ENCODE measurements around the gene SLC26A8.

The SLC26A8 gene, protein sequence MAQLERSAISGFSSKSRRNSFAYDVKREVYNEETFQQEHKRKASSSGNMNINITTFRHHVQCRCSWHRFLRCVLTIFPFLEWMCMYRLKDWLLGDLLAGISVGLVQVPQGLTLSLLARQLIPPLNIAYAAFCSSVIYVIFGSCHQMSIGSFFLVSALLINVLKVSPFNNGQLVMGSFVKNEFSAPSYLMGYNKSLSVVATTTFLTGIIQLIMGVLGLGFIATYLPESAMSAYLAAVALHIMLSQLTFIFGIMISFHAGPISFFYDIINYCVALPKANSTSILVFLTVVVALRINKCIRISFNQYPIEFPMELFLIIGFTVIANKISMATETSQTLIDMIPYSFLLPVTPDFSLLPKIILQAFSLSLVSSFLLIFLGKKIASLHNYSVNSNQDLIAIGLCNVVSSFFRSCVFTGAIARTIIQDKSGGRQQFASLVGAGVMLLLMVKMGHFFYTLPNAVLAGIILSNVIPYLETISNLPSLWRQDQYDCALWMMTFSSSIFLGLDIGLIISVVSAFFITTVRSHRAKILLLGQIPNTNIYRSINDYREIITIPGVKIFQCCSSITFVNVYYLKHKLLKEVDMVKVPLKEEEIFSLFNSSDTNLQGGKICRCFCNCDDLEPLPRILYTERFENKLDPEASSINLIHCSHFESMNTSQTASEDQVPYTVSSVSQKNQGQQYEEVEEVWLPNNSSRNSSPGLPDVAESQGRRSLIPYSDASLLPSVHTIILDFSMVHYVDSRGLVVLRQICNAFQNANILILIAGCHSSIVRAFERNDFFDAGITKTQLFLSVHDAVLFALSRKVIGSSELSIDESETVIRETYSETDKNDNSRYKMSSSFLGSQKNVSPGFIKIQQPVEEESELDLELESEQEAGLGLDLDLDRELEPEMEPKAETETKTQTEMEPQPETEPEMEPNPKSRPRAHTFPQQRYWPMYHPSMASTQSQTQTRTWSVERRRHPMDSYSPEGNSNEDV

GRCh38 chr6:36023996-36024795 lies at the start of gene SLC26A8:
SLC26A8 (minus strand) TSS chr6:36024641; CDS start chr6:36019707, 4,934 bp downstream.
- Histone ChIP-seq H3K36me3 (ENCODE audit: insufficient read depth, low read length) (no peaks in the 10 kb centered on the region), H3K4me1 (ENCODE audit: insufficient read depth, low read length) (peaks cover 24% of the 10 kb centered on the region), H3K9ac (ENCODE audit: low read depth, low read length) (peak within 1 kb of the TSS; percentile 49), H3K9me3 (ENCODE audit: control insufficient read depth, insufficient read depth, low read length) (no peaks in the 10 kb centered on the region)

GRCh38 chr6:36073587-36073986 lies 49.1 kb upstream of the SLC26A8 start:
- Histone ChIP-seq H3K9me3 (ENCODE audit: control insufficient read depth, insufficient read depth, low read length) (no peaks in the 10 kb centered on the region), H3K4me1 (ENCODE audit: insufficient read depth, low read length) (no peaks in the 10 kb centered on the region), H3K36me3 (ENCODE audit: insufficient read depth, low read length) (no peaks in the 10 kb centered on the region; the same call in 1 of the 2 replicates), H3K9ac (ENCODE audit: low read depth, low read length) (no peak overlapping the region)

DNA sequence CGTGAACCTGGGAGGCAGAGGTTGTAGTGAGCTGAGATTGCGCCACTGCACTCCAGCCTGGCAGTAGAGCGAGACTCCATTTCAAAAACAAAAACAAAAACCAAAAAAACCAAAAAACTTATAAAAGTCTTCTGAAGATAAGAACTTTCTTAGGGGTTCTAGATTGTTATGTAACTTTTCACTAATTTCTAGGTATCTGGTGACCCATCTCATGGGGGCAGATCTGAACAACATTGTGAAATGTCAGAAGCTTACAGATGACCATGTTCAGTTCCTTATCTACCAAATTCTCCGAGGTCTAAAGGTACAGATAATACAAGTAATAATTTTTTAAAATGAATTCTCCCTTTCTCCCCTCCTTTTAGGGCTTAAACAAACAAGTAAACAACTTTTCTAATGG lies 48.2 kb upstream of the SLC26A8 start:
- H3K9me3 ChIP-seq (ENCODE audit: control insufficient read depth, insufficient read depth, low read length) = no peaks in the 10 kb centered on the region
- no peaks in the 10 kb centered on the region; the same call in 1 of the 2 replicates for H3K36me3 ChIP-seq (ENCODE audit: insufficient read depth, low read length)
- H3K4me1 ChIP-seq (ENCODE audit: insufficient read depth, low read length) = no peaks in the 10 kb centered on the region

GRCh38 chr6:36071714-36072113 lies 47.3 kb upstream of the SLC26A8 start:
- H3K4me1 ChIP-seq (ENCODE audit: insufficient read depth, low read length) = no peaks in the 10 kb centered on the region
- H3K9ac ChIP-seq (ENCODE audit: low read depth, low read length) = no peak overlapping the region
- no peaks in the 10 kb centered on the region for H3K9me3 ChIP-seq (ENCODE audit: control insufficient read depth, insufficient read depth, low read length)
- no peaks in the 10 kb centered on the region; the same call in 1 of the 2 replicates for H3K36me3 ChIP-seq (ENCODE audit: insufficient read depth, low read length)

More for the DNA sequence above, 48.2 kb upstream of the SLC26A8 start:
- no peak overlapping the region for H3K9ac ChIP-seq (ENCODE audit: low read depth, low read length)

GRCh38 chr6:36071281-36071680 lies 46.8 kb upstream of the SLC26A8 start:
- Histone ChIP-seq H3K4me1 (ENCODE audit: insufficient read depth, low read length) (no peaks in the 10 kb centered on the region), H3K9me3 (ENCODE audit: control insufficient read depth, insufficient read depth, low read length) (no peaks in the 10 kb centered on the region), H3K9ac (ENCODE audit: low read depth, low read length) (no peak overlapping the region), H3K36me3 (ENCODE audit: insufficient read depth, low read length) (no peaks in the 10 kb centered on the region; the same call in 1 of the 2 replicates)

DNA sequence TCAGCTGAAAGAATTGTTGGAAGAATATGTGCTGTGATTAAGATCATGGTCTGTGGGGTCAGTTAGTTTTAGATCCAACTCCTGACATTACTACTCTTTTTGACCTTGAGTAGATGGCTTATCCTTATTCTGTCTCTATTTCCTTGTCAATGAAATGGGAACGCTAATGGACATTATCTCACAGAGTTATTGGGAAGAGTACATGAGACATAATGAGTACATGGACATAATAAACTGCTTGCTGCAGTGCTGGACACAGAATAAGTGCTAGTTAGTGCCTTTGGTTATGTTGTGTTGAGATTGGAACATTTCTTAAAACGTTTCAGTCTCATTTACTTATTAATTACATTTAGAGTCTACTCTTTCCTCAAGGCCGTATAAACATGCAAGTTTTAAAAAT lies 45.8 kb upstream of the SLC26A8 start:
- Histone ChIP-seq H3K36me3 (ENCODE audit: insufficient read depth, low read length) (no peaks in the 10 kb centered on the region; the same call in 1 of the 2 replicates), H3K9ac (ENCODE audit: low read depth, low read length) (no peak overlapping the region), H3K9me3 (ENCODE audit: control insufficient read depth, insufficient read depth, low read length) (no peaks in the 10 kb centered on the region), H3K4me1 (ENCODE audit: insufficient read depth, low read length) (no peaks in the 10 kb centered on the region)

DNA sequence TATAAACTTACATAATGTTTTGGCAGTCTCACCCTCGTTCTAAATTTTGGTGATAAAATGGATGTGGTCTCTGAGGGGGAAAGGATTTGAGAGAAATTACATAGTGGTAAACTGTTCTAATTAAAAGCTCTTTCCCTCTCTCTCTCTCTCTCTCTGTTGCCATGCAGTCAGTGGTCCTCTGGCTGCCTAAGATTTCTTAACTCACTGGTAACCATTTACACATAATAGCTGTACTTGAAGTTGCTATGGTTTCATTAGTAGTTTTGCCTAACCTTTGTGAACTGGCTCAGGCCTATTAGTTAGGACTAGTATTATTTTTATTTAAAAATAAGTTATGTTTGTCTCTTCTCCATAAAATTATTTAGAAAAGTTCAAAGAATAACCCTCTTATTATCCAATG lies 45.1 kb upstream of the SLC26A8 start:
- Histone ChIP-seq H3K9me3 (ENCODE audit: control insufficient read depth, insufficient read depth, low read length) (no peaks in the 10 kb centered on the region), H3K9ac (ENCODE audit: low read depth, low read length) (no peak overlapping the region), H3K36me3 (ENCODE audit: insufficient read depth, low read length) (no peaks in the 10 kb centered on the region), H3K4me1 (ENCODE audit: insufficient read depth, low read length) (0 out of 2 replicates have a peak, but pooled peaks cover 5% of the 10 kb centered on the region)

DNA sequence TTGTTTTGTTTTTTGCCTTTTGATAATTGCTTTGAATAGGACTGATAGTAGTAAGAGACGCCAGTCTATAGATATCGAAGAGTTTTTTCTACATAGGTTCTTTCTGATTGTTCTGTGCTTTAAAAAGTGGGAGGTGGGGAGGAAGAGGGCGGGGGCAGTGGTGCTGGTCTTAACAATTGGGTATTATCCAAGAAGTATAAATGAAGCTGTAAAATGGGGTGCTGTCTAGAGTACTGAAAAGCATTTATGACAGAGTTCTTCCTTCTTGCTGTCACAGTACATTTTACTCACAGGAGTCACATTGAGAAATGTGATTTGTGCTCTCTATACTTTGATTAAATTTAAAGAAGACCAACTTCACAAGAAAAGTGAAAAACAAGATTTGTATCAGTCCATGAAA lies 44.1 kb upstream of the SLC26A8 start:
- H3K36me3 ChIP-seq (ENCODE audit: insufficient read depth, low read length) = no peaks in the 10 kb centered on the region
- no peak overlapping the region for H3K9ac ChIP-seq (ENCODE audit: low read depth, low read length)
- H3K9me3 ChIP-seq (ENCODE audit: control insufficient read depth, insufficient read depth, low read length) = no peaks in the 10 kb centered on the region
- H3K4me1 ChIP-seq (ENCODE audit: insufficient read depth, low read length) = 0 out of 2 replicates have a peak, but pooled peaks cover 6% of the 10 kb centered on the region

DNA sequence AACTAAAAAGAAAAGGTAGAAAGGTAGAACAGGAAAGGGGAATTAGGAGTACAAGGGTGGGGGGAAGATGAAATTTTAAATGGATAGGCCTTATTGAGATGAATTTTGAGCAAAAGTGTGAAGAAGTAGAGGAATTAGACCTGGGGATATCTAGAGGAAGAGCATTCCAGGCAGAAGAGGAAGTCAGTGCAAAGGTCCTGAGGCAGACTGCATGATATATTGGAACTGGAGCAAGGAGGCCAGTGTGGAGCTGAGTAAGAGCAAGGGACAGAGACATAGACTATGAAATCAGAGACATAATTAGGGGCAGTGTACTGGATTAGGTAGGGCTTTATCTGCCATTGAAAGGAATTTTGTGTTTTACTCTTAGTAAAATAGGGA lies 43.6 kb upstream of the SLC26A8 start:
- Histone ChIP-seq H3K9ac (ENCODE audit: low read depth, low read length) (no peak overlapping the region), H3K9me3 (ENCODE audit: control insufficient read depth, insufficient read depth, low read length) (no peaks in the 10 kb centered on the region), H3K4me1 (ENCODE audit: insufficient read depth, low read length) (0 out of 2 replicates have a peak, but pooled peaks cover 6% of the 10 kb centered on the region), H3K36me3 (ENCODE audit: insufficient read depth, low read length) (no peaks in the 10 kb centered on the region)

- Histone ChIP-seq H3K9ac (ENCODE audit: low read depth, low read length) (no peak overlapping the region), H3K9me3 (ENCODE audit: control insufficient read depth, insufficient read depth, low read length) (no peaks in the 10 kb centered on the region), H3K36me3 (ENCODE audit: insufficient read depth, low read length) (no peaks in the 10 kb centered on the region), H3K4me1 (ENCODE audit: insufficient read depth, low read length) (0 out of 2 replicates have a peak, but pooled peaks cover 6% of the 10 kb centered on the region)
These were observed 43.1 kb upstream of the SLC26A8 start for GRCh38 chr6:36067374-36068011.

GRCh38 chr6:36066817-36067216 lies 42.4 kb upstream of the SLC26A8 start:
- no peaks in the 10 kb centered on the region for H3K9me3 ChIP-seq (ENCODE audit: control insufficient read depth, insufficient read depth, low read length)
- H3K4me1 ChIP-seq (ENCODE audit: insufficient read depth, low read length) = 0 out of 2 replicates have a peak, but pooled peaks cover 6% of the 10 kb centered on the region
- H3K9ac ChIP-seq (ENCODE audit: low read depth, low read length) = no peak overlapping the region
- H3K36me3 ChIP-seq (ENCODE audit: insufficient read depth, low read length) = no peaks in the 10 kb centered on the region

DNA sequence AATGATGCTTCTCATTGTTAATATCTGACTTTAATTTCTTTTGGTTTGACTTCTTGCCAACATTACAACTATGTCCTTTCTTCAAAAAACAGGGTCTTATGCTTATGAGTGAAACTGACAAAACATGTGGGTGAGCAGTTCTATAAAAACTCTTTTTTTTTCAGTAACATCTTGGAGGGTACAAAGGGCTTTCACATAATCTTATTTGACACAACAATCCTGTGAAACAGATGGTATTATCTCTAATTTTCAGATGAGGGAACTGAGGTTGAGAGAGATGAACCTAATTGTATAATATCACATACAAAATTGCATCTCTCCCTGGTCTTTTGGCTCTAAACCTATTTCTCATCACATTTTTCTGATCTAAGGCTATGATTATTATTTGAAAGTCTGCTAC lies 41.5 kb upstream of the SLC26A8 start:
- Histone ChIP-seq H3K9ac (ENCODE audit: low read depth, low read length) (no peak overlapping the region), H3K4me1 (ENCODE audit: insufficient read depth, low read length) (0 out of 2 replicates have a peak, but pooled peaks cover 6% of the 10 kb centered on the region), H3K36me3 (ENCODE audit: insufficient read depth, low read length) (no peaks in the 10 kb centered on the region)

GRCh38 chr6:36064770-36065396 lies 40.4 kb upstream of the SLC26A8 start:
- H3K9me3 ChIP-seq (ENCODE audit: control insufficient read depth, insufficient read depth, low read length) = no peaks in the 10 kb centered on the region
- H3K4me1 ChIP-seq (ENCODE audit: insufficient read depth, low read length) = 0 out of 2 replicates have a peak, but pooled peaks cover 6% of the 10 kb centered on the region
- no peaks in the 10 kb centered on the region for H3K36me3 ChIP-seq (ENCODE audit: insufficient read depth, low read length)
- no peak overlapping the region for H3K9ac ChIP-seq (ENCODE audit: low read depth, low read length)

More for the DNA sequence above, 41.5 kb upstream of the SLC26A8 start:
- no peaks in the 10 kb centered on the region for H3K9me3 ChIP-seq (ENCODE audit: control insufficient read depth, insufficient read depth, low read length)
